ENCODE measurements around the gene RHBDF2. TPM values are rescaled to one million over a fixed set of nuclear protein-coding genes. Genes with fewer than 3 reads are reported as not detected.

The RHBDF2 gene
- polyA plus RNA-seq, 3 donors = 36.9 to 124 (median 68.6) TPM

DNA sequence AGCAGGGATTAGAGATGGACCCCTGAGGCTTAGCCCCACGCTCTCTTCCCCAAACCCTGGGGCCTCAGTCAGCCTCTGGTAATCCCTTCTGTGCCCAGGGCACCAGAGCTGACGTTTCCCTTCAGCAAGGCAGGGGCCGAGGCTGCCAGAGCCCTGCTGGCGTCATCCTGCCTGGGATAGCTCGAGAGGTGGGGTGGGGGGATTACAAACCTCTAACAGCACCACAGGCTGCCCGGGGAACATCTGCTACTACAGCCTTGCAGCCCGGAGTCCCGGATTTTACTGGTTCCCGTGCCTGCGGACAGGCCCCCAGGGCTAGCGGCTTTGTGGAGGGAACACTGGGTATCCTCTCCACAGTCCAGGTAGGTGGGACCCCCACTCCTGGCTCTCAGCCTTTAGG is 33.9 kb downstream of the RHBDF2 start, which contains the start of gene AANAT:
TSS of gene AANAT (plus strand) at position 238 of the 400 bp plus-strand sequence. CDS start 1,144 bp downstream, outside the sequence.
- Mint-ChIP-seq H3K4me3 (no peak within 1 kb of the TSS), H3K27me3 (ENCODE audit: low read depth in 3 of 3) (peaks cover 0 to 4% (median 2%) of the 10 kb centered on the region in 3 donors), H3K27ac (peak within 1 kb of the TSS in 4 of 7 donors; percentile 40 to 61 (median 48)), H3K9me3 (peaks cover 0 to 2% (median 0%) of the 10 kb centered on the region in 7 donors), H3K36me3 (peaks cover 25 to 39% of the 10 kb centered on the region in 2 donors), H3K4me1 (peaks cover 16% of the 10 kb centered on the region)
- intact Hi-C loops (cut with micrococcal nuclease) = loop anchor here (2.0 to 10.0 kb wide), 4 partner anchors 13 to 147 kb away; partner anchors contain the start of gene ST6GALNAC2 (in 1 of the 2)
- no peak for DNase-seq
- Histone ChIP-seq H2AFZ (ENCODE audit: insufficient read depth, low read depth, low read length, poor library complexity, severe bottlenecking) (no peak within 1 kb of the TSS), H3K79me2 (ENCODE audit: insufficient read depth, low read length) (no peaks in the 10 kb centered on the region), H4K20me1 (ENCODE audit: insufficient read depth, low read length) (peaks cover 6% of the 10 kb centered on the region), H3K36me3 (replicated peaks in 1 of 2; ENCODE audit: control insufficient read depth in 1 of 2, insufficient read depth in 2 of 2, low read length in 2 of 2) (peaks cover 35 to 39% of the 10 kb centered on the region in 2 donors), H3K27me3 (ENCODE audit: control insufficient read depth in 2 of 2, insufficient read depth in 2 of 2, low read length in 2 of 2) (no peaks in the 10 kb centered on the region), H3K4me3 (replicated peaks in 1 of 3; ENCODE audit: low read depth in 2 of 3, low read length in 3 of 3) (no peak within 1 kb of the TSS), H3K9ac (ENCODE audit: insufficient read depth, low read length, poor library complexity, severe bottlenecking) (no peak within 1 kb of the TSS), H3K4me1 (ENCODE audit: control insufficient read depth in 1 of 2, insufficient read depth in 2 of 2, low read length in 2 of 2) (peaks cover 8 to 9% of the 10 kb centered on the region in 2 donors), H3K27ac (ENCODE audit: low read depth in 1 of 2, low read length in 2 of 2) (no peak within 1 kb of the TSS), H3K4me2 (replicated peaks; ENCODE audit: extremely low read depth, low read length, poor library complexity, severe bottlenecking) (no peak within 1 kb of the TSS), H3K9me3 (replicated peaks in 1 of 2; ENCODE audit: control insufficient read depth in 1 of 2, insufficient read depth in 1 of 2, low read length in 2 of 2) (no peaks in the 10 kb centered on the region)
- WGBS (ENCODE audit: insufficient coverage) = 93% methylated on average over 6 of the region's 11 CpGs
- TF ChIP-seq, protein P1, sequence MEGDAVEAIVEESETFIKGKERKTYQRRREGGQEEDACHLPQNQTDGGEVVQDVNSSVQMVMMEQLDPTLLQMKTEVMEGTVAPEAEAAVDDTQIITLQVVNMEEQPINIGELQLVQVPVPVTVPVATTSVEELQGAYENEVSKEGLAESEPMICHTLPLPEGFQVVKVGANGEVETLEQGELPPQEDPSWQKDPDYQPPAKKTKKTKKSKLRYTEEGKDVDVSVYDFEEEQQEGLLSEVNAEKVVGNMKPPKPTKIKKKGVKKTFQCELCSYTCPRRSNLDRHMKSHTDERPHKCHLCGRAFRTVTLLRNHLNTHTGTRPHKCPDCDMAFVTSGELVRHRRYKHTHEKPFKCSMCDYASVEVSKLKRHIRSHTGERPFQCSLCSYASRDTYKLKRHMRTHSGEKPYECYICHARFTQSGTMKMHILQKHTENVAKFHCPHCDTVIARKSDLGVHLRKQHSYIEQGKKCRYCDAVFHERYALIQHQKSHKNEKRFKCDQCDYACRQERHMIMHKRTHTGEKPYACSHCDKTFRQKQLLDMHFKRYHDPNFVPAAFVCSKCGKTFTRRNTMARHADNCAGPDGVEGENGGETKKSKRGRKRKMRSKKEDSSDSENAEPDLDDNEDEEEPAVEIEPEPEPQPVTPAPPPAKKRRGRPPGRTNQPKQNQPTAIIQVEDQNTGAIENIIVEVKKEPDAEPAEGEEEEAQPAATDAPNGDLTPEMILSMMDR (IDR thresholded peaks at IDR 0.05) = no peak

DNA sequence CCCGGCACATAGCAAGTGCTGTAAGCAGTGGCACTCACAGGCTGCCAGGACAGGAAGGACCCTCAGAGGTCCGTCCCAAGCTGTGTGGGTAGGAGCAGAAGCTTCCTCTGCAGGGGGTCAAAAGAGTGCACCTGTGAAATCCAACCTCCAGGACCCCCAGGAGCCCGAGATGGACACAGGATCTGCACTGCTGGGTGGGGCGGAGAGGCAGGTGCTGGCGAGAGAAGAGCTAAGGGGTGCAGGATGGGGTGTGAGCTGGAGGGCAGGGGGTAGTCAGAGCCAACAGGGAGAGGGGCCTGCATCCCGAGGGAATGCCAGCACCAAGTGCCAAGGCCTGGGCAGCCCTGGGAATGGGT is 34.5 kb downstream of the RHBDF2 start:
- Histone ChIP-seq H3K27me3 (ENCODE audit: control insufficient read depth in 2 of 2, insufficient read depth in 2 of 2, low read length in 2 of 2) (no peaks in the 10 kb centered on the region), H3K36me3 (replicated peaks in 1 of 2; ENCODE audit: control insufficient read depth in 1 of 2, insufficient read depth in 2 of 2, low read length in 2 of 2) (peaks cover 29 to 33% of the 10 kb centered on the region in 2 donors), H3K4me2 (replicated peaks; ENCODE audit: extremely low read depth, low read length, poor library complexity, severe bottlenecking) (no peak overlapping the region), H2AFZ (ENCODE audit: insufficient read depth, low read depth, low read length, poor library complexity, severe bottlenecking) (no peak overlapping the region), H3K79me2 (ENCODE audit: insufficient read depth, low read length) (no peaks in the 10 kb centered on the region), H4K20me1 (ENCODE audit: insufficient read depth, low read length) (peaks cover 6% of the 10 kb centered on the region), H3K9ac (ENCODE audit: insufficient read depth, low read length, poor library complexity, severe bottlenecking) (no peak overlapping the region), H3K4me1 (ENCODE audit: control insufficient read depth in 1 of 2, insufficient read depth in 2 of 2, low read length in 2 of 2) (peaks cover 8 to 9% of the 10 kb centered on the region in 2 donors), H3K4me3 (replicated peaks in 1 of 3; ENCODE audit: low read depth in 2 of 3, low read length in 3 of 3) (no peak overlapping the region), H3K27ac (ENCODE audit: low read depth in 1 of 2, low read length in 2 of 2) (no peak overlapping the region), H3K9me3 (replicated peaks in 1 of 2; ENCODE audit: control insufficient read depth in 1 of 2, insufficient read depth in 1 of 2, low read length in 2 of 2) (no peaks in the 10 kb centered on the region)
- Mint-ChIP-seq H3K27me3 (ENCODE audit: low read depth in 3 of 3) (peaks cover 2% of the 10 kb centered on the region in 3 donors), H3K4me1 (peaks cover 17% of the 10 kb centered on the region), H3K4me3 (no peak overlapping the region), H3K27ac (no peak overlapping the region), H3K9me3 (peaks cover 0 to 2% (median 0%) of the 10 kb centered on the region in 7 donors), H3K36me3 (peaks cover 19 to 33% of the 10 kb centered on the region in 2 donors)
- TF ChIP-seq, protein P1 (IDR thresholded peaks at IDR 0.05) = no peak
- intact Hi-C loops (cut with micrococcal nuclease) = loop anchor here (1.0 to 10.0 kb wide), 5 partner anchors 14 to 148 kb away; partner anchors contain the start of gene ST6GALNAC2 (in 1 of the 2)
- no peak for DNase-seq
- WGBS (ENCODE audit: insufficient coverage) = 90% methylated on average over 6 of the region's 6 CpGs
